GM13976 (cell line): ENCODE data around the gene TMEM184B.

Experiments
- DNase-seq: peaks from one replicate; pipeline ENCODE4 v3.0.0; 2012; ENCODE audit warnings: low spot score
- CTCF ChIP-seq: IDR thresholded peaks from 2 replicates; pipeline ENCODE4 v1.5.1; 2012; ENCODE audit warnings: borderline replicate concordance, mild to moderate bottlenecking; ENCODE audit not compliant: insufficient read depth; ENCODE audit errors: extremely low read depth, missing control alignments, control extremely low read depth
- in situ Hi-C: fragments of 300-500 bp; cut with MboI; formaldehyde crosslinking; loops from one replicate; pipeline ENCODE4 v1.12.0; 2022; ENCODE audit warnings: low sequenced_read_pairs, mixed read lengths, inconsistent platforms; ENCODE audit not compliant: unreplicated experiment

The TMEM184B gene

GRCh38 chr22:38284042-38284402, 11.2 kb upstream of the TMEM184B start:
- in situ Hi-C loops, result no loop called here
- no peak for TF ChIP-seq CTCF
- DNase-seq, result no peak

- in situ Hi-C loops, result no loop called here
- no peak for DNase-seq
- no peak for TF ChIP-seq CTCF
Measured at GRCh38 chr22:38282397-38282796, 9.6 kb upstream of the TMEM184B start.

GRCh38 chr22:38276166-38276565, 3.4 kb upstream of the TMEM184B start:
- DNase-seq, result no peak
- in situ Hi-C loops, result no loop called here
- TF ChIP-seq CTCF, result no peak

GRCh38 chr22:38273135-38273826, 471 bp upstream of the TMEM184B start:
- in situ Hi-C loops, result no loop called here
- DNase-seq, result no peak
- no peak for TF ChIP-seq CTCF

- in situ Hi-C loops, result no loop called here
- no peak for TF ChIP-seq CTCF
- DNase-seq, result no peak
Measured at GRCh38 chr22:38271927-38272372, 860 bp downstream of the TMEM184B start.

GRCh38 chr22:38271101-38271500, 1.7 kb downstream of the TMEM184B start:
- DNase-seq, result no peak
- in situ Hi-C loops, result no loop called here
- no peak for TF ChIP-seq CTCF
